Right lobe of liver (tissue), 4 donors: ENCODE data around the gene NBAS.

Source experiments
- CTCF ChIP-seq, 4 donors: fragments of 200-600 bp in 3 of 4; fragments of 450-650 bp in 1 of 4; IDR thresholded peaks; one replicate each; pipeline versions ENCODE4 v1.5.1 to v1.8.0; 2016 to 2022; ENCODE audit warnings: antibody characterized with exemption in 4 of 4, mild to moderate bottlenecking in 2 of 4
- POLR2A ChIP-seq: fragments of 450-650 bp; IDR thresholded peaks from one replicate; pipeline ENCODE4 v1.6.1; 2017; ENCODE audit warnings: antibody characterized with exemption, mild to moderate bottlenecking
- donor health status: DM: no; HTN: no; CAD: no.
- donor health status: DM: no; HTN: no; CAD: no.
- donor health status: DM: no; HTN: yes; CAD: no.

GRCh38 chr2:15548974-15549373 is 12.2 kb downstream of the NBAS start:
- TF ChIP-seq CTCF (IDR thresholded peaks at IDR 0.05): no peak
- no peak for TF ChIP-seq POLR2A
